ENCODE data around the gene NTRK3.

DNA sequence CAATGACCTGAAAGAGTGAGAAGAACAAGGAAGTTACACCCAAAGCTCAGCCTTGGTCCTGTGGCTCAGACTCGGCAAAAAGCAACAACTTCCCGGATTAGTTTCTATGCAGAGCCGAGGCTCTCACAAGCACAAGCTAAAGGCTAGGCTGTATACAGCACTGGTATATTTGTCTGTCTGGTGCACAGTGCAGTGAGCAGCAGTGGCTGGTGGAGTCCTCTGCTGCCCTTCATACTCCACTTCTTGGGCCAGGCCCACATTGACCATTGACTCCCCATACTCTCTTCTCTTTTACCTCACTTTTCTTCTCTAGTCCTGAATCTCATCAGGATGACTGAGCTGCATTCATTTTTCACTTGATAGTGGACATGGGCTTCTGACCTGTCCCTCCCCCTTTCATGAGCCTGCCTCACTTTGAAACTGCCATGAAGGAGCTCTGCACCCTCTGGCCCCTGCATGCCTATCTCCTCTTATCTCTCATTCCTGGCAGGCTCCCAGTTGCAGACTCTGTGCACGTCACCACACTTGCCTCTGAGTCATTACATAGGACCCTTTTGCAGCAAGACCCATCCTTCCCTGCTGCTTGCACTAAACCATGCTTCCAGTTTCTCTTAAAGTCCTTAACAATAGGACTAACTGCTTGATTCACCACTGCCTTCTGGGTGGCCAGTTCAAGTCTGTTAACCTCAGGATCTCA, 379.3 kb downstream of the NTRK3 start:
- no peak for TF ChIP-seq POLR2A (IDR thresholded peaks at IDR 0.05)
- TF ChIP-seq, protein P1, sequence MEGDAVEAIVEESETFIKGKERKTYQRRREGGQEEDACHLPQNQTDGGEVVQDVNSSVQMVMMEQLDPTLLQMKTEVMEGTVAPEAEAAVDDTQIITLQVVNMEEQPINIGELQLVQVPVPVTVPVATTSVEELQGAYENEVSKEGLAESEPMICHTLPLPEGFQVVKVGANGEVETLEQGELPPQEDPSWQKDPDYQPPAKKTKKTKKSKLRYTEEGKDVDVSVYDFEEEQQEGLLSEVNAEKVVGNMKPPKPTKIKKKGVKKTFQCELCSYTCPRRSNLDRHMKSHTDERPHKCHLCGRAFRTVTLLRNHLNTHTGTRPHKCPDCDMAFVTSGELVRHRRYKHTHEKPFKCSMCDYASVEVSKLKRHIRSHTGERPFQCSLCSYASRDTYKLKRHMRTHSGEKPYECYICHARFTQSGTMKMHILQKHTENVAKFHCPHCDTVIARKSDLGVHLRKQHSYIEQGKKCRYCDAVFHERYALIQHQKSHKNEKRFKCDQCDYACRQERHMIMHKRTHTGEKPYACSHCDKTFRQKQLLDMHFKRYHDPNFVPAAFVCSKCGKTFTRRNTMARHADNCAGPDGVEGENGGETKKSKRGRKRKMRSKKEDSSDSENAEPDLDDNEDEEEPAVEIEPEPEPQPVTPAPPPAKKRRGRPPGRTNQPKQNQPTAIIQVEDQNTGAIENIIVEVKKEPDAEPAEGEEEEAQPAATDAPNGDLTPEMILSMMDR (IDR thresholded peaks at IDR 0.05) = no peak

All from upper lobe of left lung (tissue), 4 donors.